Activated T-helper 2 cell treated with anti-CD3 and anti-CD28 coated beads, Interferon-gamma antibody, Interleukin-2, Interleukin-4, amounts not matched to agents 10 μg/mL and 5 μg/mL and 100 μg/mL, durations not matched to agents 14 hours and 24 hours and 36 hours (primary cell): ENCODE measurements around the gene PARD3. TPM values are rescaled to one million over a fixed set of nuclear protein-coding genes. Genes with fewer than 3 reads are reported as not detected.

Experiments used
- DNase-seq: peaks from one replicate; pipeline ENCODE4 v3.0.0; 2021; ENCODE audit warnings: low spot score
- H3K27ac Mint-ChIP-seq: one replicate; pipeline ENCODE4 v1.8.0; 2021; ENCODE audit warnings: mixed read lengths
- H3K27me3 Mint-ChIP-seq: one replicate; pipeline ENCODE4 v1.8.0; 2021; ENCODE audit warnings: low read depth, mixed read lengths
- H3K36me3 Mint-ChIP-seq: one replicate; pipeline ENCODE4 v1.8.0; 2021; ENCODE audit warnings: low read depth, mixed read lengths
- H3K4me1 Mint-ChIP-seq: one replicate; pipeline ENCODE4 v1.8.0; 2021; ENCODE audit warnings: low read depth, mixed read lengths
- H3K4me3 Mint-ChIP-seq: one replicate; pipeline ENCODE4 v1.8.0; 2021; ENCODE audit warnings: low read depth, mild to moderate bottlenecking, moderate library complexity, mixed read lengths
- H3K9me3 Mint-ChIP-seq: one replicate; pipeline ENCODE4 v1.8.0; 2021; ENCODE audit warnings: mixed read lengths
- intact Hi-C: fragments of 100-400 bp; cut with micrococcal nuclease; formaldehyde crosslinking; loops from one replicate; pipeline ENCODE4 v1.15.1; 2023
- total RNA-seq: library from RNA; stranded (reverse); gene quantifications from 2 replicates; pipeline ENCODE4 v1.2.3, GENCODE V29; 2022

PARD3 gene
- total RNA-seq, 1 donor from 2014 or later = 1.4 TPM

DNA sequence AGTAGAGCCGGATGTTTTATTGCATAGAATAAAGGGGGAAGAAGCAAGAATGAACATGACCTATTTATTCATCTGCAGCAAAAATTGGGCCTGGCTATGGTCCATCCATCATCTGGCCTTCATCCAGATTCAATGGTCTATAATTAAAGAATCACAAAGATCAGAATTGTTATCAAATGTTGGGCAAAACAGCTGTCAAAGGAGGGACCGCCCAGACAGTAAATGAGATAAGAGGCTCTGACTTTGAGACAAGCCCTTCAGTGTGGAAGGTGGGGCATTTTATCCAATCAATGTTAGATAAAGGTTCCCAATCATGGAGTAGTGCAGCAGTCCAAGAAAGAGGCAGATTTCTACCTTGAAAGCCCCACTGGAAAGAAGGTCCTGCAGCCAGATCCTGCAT lies 153.5 kb downstream of the PARD3 start:
- Mint-ChIP-seq H3K4me3 (no peak overlapping the region), H3K4me1 (no peaks in the 10 kb centered on the region), H3K27ac (no peak overlapping the region), H3K27me3 (peaks cover 3% of the 10 kb centered on the region), H3K9me3 (no peaks in the 10 kb centered on the region), H3K36me3 (no peaks in the 10 kb centered on the region)
- intact Hi-C loops = no loop called here
- DNase-seq = no peak

DNA sequence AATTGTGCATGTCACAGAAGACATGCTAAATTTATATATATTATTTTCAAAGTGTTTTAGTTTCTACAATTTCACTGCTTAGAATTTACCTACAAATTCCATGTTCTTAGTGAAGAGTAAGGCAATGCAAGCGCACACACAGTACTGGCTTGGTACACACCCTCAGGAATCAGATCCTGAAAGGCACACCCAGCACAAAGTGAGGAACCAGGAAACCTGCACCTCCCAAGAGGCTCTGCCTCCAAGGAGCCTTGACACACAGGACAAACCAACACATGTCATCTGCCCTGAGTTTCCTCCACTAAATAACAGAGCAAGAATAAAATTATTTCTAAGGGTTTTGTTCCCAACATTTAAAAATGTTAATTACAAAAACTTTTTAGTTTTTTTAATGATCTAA lies 156.2 kb downstream of the PARD3 start:
- Mint-ChIP-seq H3K4me3 (no peak overlapping the region), H3K27ac (no peak overlapping the region), H3K4me1 (no peaks in the 10 kb centered on the region), H3K27me3 (peaks cover 8% of the 10 kb centered on the region), H3K9me3 (no peaks in the 10 kb centered on the region), H3K36me3 (no peaks in the 10 kb centered on the region)
- intact Hi-C loops = no loop called here
- DNase-seq = no peak

DNA sequence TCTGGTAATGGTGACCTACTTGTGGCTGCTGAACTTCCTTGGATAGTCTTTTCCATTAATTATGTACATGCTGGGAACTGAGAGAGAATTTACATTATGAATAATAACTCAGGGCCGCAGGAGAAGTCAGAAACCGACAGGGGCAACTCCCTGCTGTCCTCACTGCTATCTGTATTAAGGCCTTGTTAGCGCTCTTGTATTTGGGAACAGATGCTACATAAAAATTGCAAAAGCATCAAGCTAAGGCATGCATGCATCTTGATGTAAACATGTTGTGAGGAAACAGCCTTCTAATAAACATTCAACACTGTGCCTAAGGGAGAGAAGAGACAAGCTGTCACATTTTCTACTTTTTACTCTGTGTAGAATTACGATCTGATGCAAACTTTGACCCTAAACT lies 158.4 kb downstream of the PARD3 start:
- H3K9me3 Mint-ChIP-seq = no peaks in the 10 kb centered on the region
- no peaks in the 10 kb centered on the region for H3K4me1 Mint-ChIP-seq
- H3K27me3 Mint-ChIP-seq = peaks cover 8% of the 10 kb centered on the region
- intact Hi-C loops = no loop called here
- H3K27ac Mint-ChIP-seq = no peak overlapping the region
- DNase-seq = no peak
- no peak overlapping the region for H3K4me3 Mint-ChIP-seq
- no peaks in the 10 kb centered on the region for H3K36me3 Mint-ChIP-seq

DNA sequence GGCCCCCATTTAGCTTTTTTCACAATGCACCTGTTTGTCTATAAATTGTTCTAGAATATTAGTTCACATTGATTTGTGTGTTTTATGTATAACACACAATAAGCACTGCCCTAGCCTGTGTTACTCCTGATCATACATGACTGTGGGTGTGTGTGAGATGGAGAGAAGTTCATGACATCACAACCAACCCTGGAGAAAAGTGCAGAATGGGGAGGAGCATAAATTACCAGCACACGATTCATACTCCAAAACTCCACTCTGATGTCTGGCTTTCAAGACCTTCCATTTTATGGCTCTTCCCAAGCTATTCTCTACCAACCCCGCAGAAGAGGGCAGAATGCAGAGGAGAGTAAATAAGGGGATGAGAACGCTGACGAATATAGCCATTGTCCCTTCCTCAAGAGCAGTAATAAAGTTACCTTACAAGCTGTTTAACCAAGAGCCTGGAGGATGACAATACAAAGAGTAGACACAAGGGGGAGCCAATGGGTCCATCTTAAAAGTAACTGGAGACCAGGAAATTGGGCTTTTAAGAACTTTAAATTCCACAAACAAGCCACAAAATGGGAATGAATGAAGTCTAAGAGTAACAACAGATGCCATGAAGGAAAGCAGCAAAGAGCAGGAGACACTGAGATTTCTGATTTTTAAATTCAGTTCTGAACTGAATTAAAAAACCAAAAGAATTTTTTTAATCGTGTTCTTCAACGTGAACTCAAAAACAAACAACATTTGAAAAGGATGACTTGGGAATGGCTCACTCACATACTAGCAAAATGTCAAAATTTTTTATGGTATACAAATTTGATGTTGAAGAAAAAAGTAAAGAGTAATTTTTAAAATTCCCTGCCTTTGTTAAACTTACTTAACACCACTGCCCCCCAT lies 159.6 kb downstream of the PARD3 start:
- Mint-ChIP-seq H3K9me3 (no peaks in the 10 kb centered on the region), H3K27ac (no peak overlapping the region), H3K4me3 (no peak overlapping the region), H3K27me3 (peaks cover 8% of the 10 kb centered on the region), H3K4me1 (no peaks in the 10 kb centered on the region), H3K36me3 (no peaks in the 10 kb centered on the region)
- intact Hi-C loops = no loop called here
- no peak for DNase-seq

DNA sequence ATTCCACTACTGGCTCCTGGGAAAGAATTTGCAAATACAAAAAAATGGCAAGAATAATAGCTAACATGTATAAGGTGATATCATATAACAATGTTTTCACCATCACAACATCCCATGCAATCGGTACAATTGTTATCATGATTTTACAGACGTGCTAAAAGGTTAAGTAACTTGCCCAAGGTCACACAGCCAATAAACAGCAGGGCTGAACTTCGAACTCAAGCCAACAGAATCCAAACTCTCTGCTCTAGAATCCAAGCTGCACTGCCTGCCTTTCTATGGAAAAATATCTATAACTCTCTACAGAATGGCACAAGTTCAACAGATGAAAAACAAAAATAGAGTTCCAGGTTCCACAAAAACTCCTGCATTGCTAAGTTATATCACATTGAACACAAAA lies 160.9 kb downstream of the PARD3 start:
- H3K4me1 Mint-ChIP-seq = no peaks in the 10 kb centered on the region
- H3K9me3 Mint-ChIP-seq = no peaks in the 10 kb centered on the region
- peaks cover 5% of the 10 kb centered on the region for H3K27me3 Mint-ChIP-seq
- no peaks in the 10 kb centered on the region for H3K36me3 Mint-ChIP-seq
- intact Hi-C loops = no loop called here
- H3K4me3 Mint-ChIP-seq = no peak overlapping the region
- DNase-seq = no peak
- no peak overlapping the region for H3K27ac Mint-ChIP-seq

DNA sequence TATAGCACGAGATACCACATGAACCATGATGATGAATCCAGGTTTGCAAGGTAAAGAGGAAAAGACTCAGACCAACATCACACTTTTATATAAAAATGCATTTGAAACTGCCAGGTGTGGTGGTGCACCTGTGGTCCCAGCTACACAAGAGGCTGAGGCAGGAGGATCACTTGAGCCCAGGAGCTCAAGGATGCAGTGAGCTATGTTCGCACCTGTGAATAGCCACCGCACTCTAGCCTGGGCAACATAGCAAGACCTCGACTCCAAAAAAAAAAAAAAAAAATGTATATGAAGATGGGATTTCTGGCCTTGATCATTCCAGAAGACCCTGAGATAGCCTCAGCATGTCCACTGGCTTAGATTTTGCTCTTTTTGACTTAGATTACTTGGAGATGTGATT lies 161.6 kb downstream of the PARD3 start:
- H3K27me3 Mint-ChIP-seq = peaks cover 5% of the 10 kb centered on the region
- no peak for DNase-seq
- H3K4me3 Mint-ChIP-seq = no peak overlapping the region
- no peaks in the 10 kb centered on the region for H3K36me3 Mint-ChIP-seq
- H3K27ac Mint-ChIP-seq = no peak overlapping the region
- no peaks in the 10 kb centered on the region for H3K9me3 Mint-ChIP-seq
- intact Hi-C loops = no loop called here
- no peaks in the 10 kb centered on the region for H3K4me1 Mint-ChIP-seq

DNA sequence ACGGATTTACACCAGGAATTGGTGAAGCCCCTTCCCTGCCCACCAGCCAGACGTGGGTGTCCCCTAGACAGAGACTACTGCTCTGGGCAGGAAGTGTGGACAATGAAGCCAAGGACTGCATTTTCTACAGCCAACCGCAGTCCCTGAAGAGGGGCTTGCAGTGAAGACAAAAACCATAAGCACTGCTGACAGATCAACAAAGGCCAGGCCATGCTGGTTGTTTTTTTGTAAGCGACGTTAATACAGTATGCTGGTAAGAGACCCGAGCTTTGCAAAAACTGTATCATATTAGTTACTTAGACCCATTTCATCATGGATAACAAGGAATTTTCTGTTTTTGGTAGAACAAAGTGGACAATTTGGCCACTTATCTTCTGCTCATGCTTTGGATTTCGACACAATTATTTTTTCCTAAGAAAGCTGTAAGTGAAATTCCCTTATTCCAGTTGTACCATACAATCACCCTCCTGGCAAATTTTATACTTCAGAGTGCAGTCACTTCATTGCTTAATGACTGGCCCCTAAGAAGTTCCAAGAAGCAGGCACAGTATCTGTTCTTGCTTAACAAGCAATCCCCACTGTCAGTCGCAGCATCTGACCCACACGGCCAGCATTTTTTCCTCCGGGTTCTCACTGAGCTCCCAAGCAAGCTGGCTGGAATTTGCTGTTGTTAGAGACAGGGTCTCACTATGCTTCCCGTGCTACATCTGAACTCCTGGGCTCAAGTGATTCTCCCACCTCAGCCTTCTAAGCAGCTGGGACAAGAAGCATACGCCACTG lies 163.5 kb downstream of the PARD3 start:
- Mint-ChIP-seq H3K4me1 (no peaks in the 10 kb centered on the region), H3K27me3 (peaks cover 5% of the 10 kb centered on the region), H3K9me3 (no peaks in the 10 kb centered on the region), H3K36me3 (no peaks in the 10 kb centered on the region), H3K27ac (no peak overlapping the region), H3K4me3 (no peak overlapping the region)
- DNase-seq = no peak
- intact Hi-C loops = no loop called here

DNA sequence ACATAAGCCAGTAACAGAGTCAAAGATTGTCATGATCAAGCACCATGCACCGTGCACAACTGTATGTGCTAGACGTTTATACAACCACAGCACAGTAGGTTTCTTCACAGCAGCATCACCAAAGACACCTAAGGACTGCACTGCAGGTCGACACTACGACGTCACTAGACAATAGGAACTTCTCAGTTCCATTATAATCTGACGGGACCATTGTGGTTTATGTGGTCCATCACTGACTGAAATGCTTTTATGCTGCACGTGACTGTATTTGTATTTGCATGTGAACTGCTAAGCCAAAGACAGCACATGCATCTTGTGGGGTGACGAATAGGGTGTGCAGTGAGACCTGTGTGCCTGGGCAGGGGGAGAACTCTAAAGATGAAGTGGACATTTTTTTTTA lies 164.9 kb downstream of the PARD3 start:
- H3K27me3 Mint-ChIP-seq = peaks cover 2% of the 10 kb centered on the region
- intact Hi-C loops = no loop called here
- no peak overlapping the region for H3K4me3 Mint-ChIP-seq

DNA sequence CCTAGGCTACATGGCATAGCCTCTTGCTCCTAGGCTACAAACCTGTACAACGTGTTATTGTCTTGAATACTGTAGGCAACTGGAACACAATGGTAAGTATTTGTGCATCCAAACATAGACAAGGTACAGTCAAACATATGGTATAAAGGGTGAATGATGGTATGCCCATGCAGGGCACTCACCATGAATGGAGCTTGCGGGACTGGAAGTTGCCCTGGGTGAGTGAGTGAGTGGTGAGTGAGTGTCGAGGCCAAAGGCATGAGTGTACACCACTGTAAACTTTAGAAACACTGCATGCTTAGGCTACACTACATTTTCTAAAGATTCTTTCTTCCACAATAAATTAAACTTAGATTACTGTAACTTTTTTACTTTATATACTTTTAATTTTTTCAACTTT lies 165.7 kb downstream of the PARD3 start:
- Mint-ChIP-seq H3K27ac (no peak overlapping the region), H3K36me3 (no peaks in the 10 kb centered on the region), H3K4me3 (no peak overlapping the region), H3K4me1 (no peaks in the 10 kb centered on the region), H3K27me3 (no peaks in the 10 kb centered on the region), H3K9me3 (no peaks in the 10 kb centered on the region)
- DNase-seq = no peak
- intact Hi-C loops = no loop called here

More for the DNA sequence above, 164.9 kb downstream of the PARD3 start:
- Mint-ChIP-seq H3K4me1 (no peaks in the 10 kb centered on the region), H3K9me3 (no peaks in the 10 kb centered on the region), H3K27ac (no peak overlapping the region), H3K36me3 (no peaks in the 10 kb centered on the region)
- no peak for DNase-seq

DNA sequence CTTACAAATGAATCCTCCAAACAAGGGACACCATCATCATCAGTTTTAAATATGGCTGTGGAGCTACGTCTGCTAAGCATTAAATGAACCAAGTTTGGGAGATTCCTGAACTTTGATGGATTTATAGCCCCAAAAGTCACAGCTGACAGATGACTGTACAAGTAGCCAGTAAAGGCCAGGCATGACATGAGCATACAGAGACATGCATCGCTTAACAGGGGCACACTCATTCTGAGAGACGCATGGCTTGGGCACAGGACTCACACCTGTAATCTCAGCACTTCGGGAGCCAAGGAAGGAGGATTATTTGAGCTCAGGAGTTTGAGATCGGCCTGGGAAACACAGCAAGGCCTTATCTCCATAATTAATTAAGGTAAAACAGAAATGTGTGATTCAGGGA lies 166.2 kb downstream of the PARD3 start:
- Mint-ChIP-seq H3K4me3 (no peak overlapping the region), H3K4me1 (no peaks in the 10 kb centered on the region), H3K27me3 (no peaks in the 10 kb centered on the region), H3K36me3 (no peaks in the 10 kb centered on the region), H3K27ac (no peak overlapping the region), H3K9me3 (no peaks in the 10 kb centered on the region)
- DNase-seq = no peak
- intact Hi-C loops = no loop called here

DNA sequence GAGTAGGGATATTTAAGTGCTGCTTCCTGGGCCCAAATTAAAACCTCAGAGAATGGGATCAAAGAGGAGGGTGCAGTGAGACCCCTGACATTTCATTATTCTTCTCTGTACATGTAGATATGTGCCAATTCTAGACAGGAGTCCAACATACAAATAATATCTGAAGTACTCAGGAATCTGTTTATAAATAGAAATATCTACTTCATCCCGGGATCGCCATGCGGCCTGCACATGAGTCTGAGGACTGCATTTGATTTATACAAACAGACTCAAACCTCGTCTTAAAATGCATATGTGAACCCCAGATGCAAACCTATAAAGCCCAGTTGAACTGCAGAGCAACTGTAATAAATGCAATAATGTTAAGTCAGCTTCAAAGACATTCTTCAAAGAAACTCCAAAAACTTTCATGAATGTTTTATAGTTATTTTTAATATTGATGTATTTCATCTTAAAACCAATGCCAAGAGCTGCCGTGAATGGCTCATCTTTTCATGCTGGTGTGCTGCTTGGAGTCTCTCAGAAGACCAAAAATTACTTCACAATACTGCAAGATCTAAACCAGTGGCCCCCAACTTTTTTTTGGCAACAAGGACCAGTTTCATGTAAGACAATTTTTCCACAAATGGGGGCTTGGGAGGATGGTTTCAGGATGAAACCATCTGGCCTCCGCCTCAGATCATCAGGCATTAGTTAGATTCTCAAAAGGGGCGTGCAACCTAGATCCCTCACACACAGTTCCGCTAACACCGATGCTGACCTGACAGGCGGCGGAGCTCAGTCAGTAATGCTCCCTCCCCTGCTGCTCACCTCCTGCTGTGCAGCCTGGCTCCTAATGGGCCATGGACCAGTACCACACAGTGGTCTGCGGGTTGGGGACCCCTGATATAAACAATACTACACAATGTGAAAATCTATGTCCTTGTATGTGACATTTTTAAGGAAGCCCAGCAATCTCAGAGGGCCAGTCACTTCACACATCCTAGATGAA lies 166.9 kb downstream of the PARD3 start:
- intact Hi-C loops = no loop called here
- Mint-ChIP-seq H3K27me3 (no peaks in the 10 kb centered on the region), H3K9me3 (no peaks in the 10 kb centered on the region), H3K27ac (no peak overlapping the region), H3K4me1 (no peaks in the 10 kb centered on the region), H3K36me3 (no peaks in the 10 kb centered on the region), H3K4me3 (no peak overlapping the region)
- no peak for DNase-seq

DNA sequence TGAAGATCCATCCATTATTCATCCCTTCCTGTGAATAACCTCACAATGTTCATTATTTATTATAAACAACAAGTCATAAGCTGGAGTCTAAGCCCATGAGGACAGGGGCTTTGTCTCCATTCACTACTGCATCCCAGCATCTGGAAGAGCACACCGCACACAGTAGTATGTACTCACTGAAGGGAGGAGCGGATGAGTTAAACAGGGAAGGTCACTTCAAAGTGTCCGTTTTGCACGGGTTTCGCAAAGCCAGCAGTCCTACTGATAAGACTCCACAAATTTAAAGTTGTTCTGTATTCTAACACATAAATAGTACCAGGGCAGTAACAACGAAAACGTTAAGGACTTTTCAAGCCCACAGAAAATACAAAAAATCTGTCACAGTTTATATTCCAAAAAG lies 167.9 kb downstream of the PARD3 start:
- no peaks in the 10 kb centered on the region for H3K36me3 Mint-ChIP-seq
- no peaks in the 10 kb centered on the region for H3K9me3 Mint-ChIP-seq
- intact Hi-C loops = no loop called here
- H3K27me3 Mint-ChIP-seq = no peaks in the 10 kb centered on the region
- H3K4me1 Mint-ChIP-seq = no peaks in the 10 kb centered on the region
- no peak overlapping the region for H3K4me3 Mint-ChIP-seq
- no peak for DNase-seq
- H3K27ac Mint-ChIP-seq = no peak overlapping the region
